Right renal cortex interstitium (tissue), 3 donors: Measurements from ENCODE around the gene VDAC1. TPM values are rescaled to one million over a fixed set of nuclear protein-coding genes. Genes with fewer than 3 reads are reported as not detected.
A peak's percentile ranks its signal among the peaks of the same experiment; 100 is the strongest.

Experiments
- DNase-seq, 3 donors: peaks; one replicate each; pipeline ENCODE4 v3.0.0-alpha.2; 2013; ENCODE audit warnings: low read depth in 3 of 3, low spot score in 2 of 3
- polyA plus RNA-seq, 3 donors: library from polyadenylated mRNA; unstranded; fragments of 120-200 nt; gene quantifications; one replicate each; pipeline ENCODE4 v1.2.1, GENCODE V29; 2013; ENCODE audit not compliant: insufficient read length in 3 of 3

Gene VDAC1
- polyA plus RNA-seq, 3 donors: 199 to 205 (median 203) TPM

- no peak for DNase-seq
These were observed 21.0 kb upstream of the VDAC1 start for GRCh38 chr5:134025786-134026185.

GRCh38 chr5:134024811-134025210 lies 20.0 kb upstream of the VDAC1 start:
- no peak for DNase-seq

GRCh38 chr5:134022333-134022732 lies 17.6 kb upstream of the VDAC1 start:
- no peak for DNase-seq

- DNase-seq: no peak
These were observed 15.4 kb upstream of the VDAC1 start for GRCh38 chr5:134020188-134020587.

GRCh38 chr5:134019636-134020035 lies 14.9 kb upstream of the VDAC1 start:
- DNase-seq: no peak

- no peak for DNase-seq
These were observed 14.2 kb upstream of the VDAC1 start for GRCh38 chr5:134018986-134019316.

GRCh38 chr5:134018154-134018985 lies 13.6 kb upstream of the VDAC1 start:
- DNase-seq: no peak

- DNase-seq: no peak
These were observed 3.5 kb upstream of the VDAC1 start for GRCh38 chr5:134008266-134008749.

GRCh38 chr5:134007581-134008265 lies 2.9 kb upstream of the VDAC1 start:
- DNase-seq: no peak

- no peak for DNase-seq
These were observed 1.3 kb upstream of the VDAC1 start for GRCh38 chr5:134006115-134006514.

- peak in 1 of 3 donors; percentile 15 for DNase-seq
These were observed 764 bp upstream of the VDAC1 start for GRCh38 chr5:134005417-134006061.

GRCh38 chr5:134003817-134004625 lies 754 bp downstream of the VDAC1 start:
- DNase-seq: peak in 2 of 3 donors; percentile 26 to 29

- no peak for DNase-seq
These were observed 1.5 kb downstream of the VDAC1 start for GRCh38 chr5:134003064-134003816.

GRCh38 chr5:134001938-134002731 lies 2.6 kb downstream of the VDAC1 start:
- DNase-seq: no peak

- DNase-seq: no peak
These were observed 3.9 kb downstream of the VDAC1 start for GRCh38 chr5:134000696-134001453.

- no peak for DNase-seq
These were observed 4.7 kb downstream of the VDAC1 start for GRCh38 chr5:134000091-134000511.

- DNase-seq: no peak
These were observed 6.0 kb downstream of the VDAC1 start for GRCh38 chr5:133998807-133999206.

GRCh38 chr5:133998042-133998441 lies 6.7 kb downstream of the VDAC1 start:
- DNase-seq: no peak
